Thoracic aorta (tissue), 2 donors: Measurements from ENCODE around the gene TTC39A. TPM values are rescaled to one million over a fixed set of nuclear protein-coding genes. Genes with fewer than 3 reads are reported as not detected.
A peak's percentile ranks its signal among the peaks of the same experiment; 100 is the strongest.

Source experiments
- ATAC-seq: fragments of 150-250 bp; one replicate; pipeline ENCODE4 v1.8.0; 2017; ENCODE audit warnings: low read depth; ENCODE audit not compliant: insufficient number of reproducible peaks, low FRiP score
- DNase-seq: peaks from one replicate; pipeline ENCODE4 v3.0.0-alpha.2; 2020; ENCODE audit warnings: low spot score
- H3K27ac ChIP-seq, 2 donors: fragments of 200-600 bp; sonication (generic); 1 replicate in 1 of 2; 2 replicates in 1 of 2; pipeline ENCODE4 v1.5.1; 2016; ENCODE audit warnings: mild to moderate bottlenecking in 2 of 2, moderate library complexity in 2 of 2
- H3K27me3 ChIP-seq: fragments of 200-600 bp; sonication (generic); replicated peaks from 2 replicates; pipeline ENCODE4 v1.6.0; 2016; ENCODE audit warnings: mild to moderate bottlenecking; ENCODE audit not compliant: insufficient read depth
- H3K36me3 ChIP-seq: fragments of 200-600 bp; sonication (generic); one replicate; pipeline ENCODE4 v1.5.1; 2016
- H3K4me1 ChIP-seq, 2 donors: fragments of 200-600 bp; sonication (generic); 1 replicate in 1 of 2; 2 replicates in 1 of 2; pipeline versions ENCODE4 v1.5.1 to v1.6.0; 2016; ENCODE audit warnings: low read depth in 2 of 2, mild to moderate bottlenecking in 1 of 2; ENCODE audit not compliant: control insufficient read depth in 1 of 2
- H3K4me3 ChIP-seq: fragments of 200-600 bp; sonication (generic); 2 replicates; pipeline ENCODE4 v1.5.1; 2016; ENCODE audit warnings: mild to moderate bottlenecking
- H3K9me3 ChIP-seq: fragments of 200-600 bp; sonication (generic); 2 replicates; pipeline ENCODE4 v1.5.1; 2016
- total RNA-seq, 2 donors: library from RNA; depleted of rRNA; stranded (reverse); fragments of >200 nt; gene quantifications; one replicate each; pipeline versions ENCODE4 v1.1.0 to v1.2.3, GENCODE V29; 2016
- TF ChIP-seq, protein P1 (sequence below): fragments of 200-600 bp; sonication (generic); IDR thresholded peaks from one replicate; pipeline ENCODE4 v1.5.1; 2019; ENCODE audit warnings: antibody characterized with exemption

The TTC39A gene
- total RNA-seq, 2 donors from 2014 or later: 1.2 to 4.0 TPM

DNA sequence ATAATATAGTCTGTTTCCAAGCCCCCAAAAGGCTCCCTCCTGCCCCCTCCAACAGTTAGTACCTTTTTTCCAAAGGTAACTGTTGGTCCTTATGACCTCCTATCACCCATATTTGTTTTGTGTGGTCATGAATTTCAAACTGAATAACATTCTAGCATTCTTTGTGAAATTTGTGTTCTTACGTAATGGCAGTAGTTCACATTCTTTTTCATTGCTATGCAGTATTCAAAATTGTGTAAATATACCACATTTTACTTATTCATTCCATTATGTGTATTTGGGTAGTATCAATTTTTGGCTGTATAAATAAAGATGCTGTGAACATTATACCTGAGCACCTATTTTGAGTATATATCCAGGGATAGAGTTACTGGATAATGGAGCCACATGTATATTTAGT is 80.9 kb downstream of the TTC39A start:
- H3K4me3 ChIP-seq: no peak overlapping the region
- TF ChIP-seq, protein P1, sequence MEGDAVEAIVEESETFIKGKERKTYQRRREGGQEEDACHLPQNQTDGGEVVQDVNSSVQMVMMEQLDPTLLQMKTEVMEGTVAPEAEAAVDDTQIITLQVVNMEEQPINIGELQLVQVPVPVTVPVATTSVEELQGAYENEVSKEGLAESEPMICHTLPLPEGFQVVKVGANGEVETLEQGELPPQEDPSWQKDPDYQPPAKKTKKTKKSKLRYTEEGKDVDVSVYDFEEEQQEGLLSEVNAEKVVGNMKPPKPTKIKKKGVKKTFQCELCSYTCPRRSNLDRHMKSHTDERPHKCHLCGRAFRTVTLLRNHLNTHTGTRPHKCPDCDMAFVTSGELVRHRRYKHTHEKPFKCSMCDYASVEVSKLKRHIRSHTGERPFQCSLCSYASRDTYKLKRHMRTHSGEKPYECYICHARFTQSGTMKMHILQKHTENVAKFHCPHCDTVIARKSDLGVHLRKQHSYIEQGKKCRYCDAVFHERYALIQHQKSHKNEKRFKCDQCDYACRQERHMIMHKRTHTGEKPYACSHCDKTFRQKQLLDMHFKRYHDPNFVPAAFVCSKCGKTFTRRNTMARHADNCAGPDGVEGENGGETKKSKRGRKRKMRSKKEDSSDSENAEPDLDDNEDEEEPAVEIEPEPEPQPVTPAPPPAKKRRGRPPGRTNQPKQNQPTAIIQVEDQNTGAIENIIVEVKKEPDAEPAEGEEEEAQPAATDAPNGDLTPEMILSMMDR: no peak
- ATAC-seq (no peak), DNase-seq (no peak)
- H3K9me3 ChIP-seq: no peaks in the 10 kb centered on the region
- H3K36me3 ChIP-seq: no peaks in the 10 kb centered on the region
- H3K27ac ChIP-seq: no peak overlapping the region
- H3K27me3 ChIP-seq: no peaks in the 10 kb centered on the region
- H3K4me1 ChIP-seq: peaks cover 23 to 47% of the 10 kb centered on the region in 2 donors

DNA sequence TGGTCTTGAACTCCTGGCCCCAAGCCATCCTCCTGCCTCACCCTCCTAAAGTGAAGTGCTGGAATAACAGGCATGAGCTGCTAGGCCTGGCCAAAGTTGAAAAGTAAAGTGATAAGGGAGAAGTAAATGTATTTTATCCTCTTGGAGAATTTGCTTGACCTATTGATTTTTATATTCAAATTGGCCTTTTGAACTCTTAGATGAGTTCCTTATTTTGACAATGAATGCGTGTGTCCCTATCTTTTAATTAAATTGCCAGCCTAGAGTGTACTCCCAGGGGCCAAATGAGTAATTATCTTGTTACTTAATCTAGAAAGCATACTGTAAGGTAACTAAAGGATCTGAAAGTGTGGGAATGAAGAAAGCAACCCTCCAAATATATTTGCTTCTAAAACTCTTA is 82.9 kb downstream of the TTC39A start:
- H3K9me3 ChIP-seq: no peaks in the 10 kb centered on the region
- H3K36me3 ChIP-seq: no peaks in the 10 kb centered on the region
- H3K27me3 ChIP-seq: no peaks in the 10 kb centered on the region
- H3K4me1 ChIP-seq: peaks cover 16 to 45% of the 10 kb centered on the region in 2 donors
- TF ChIP-seq, protein P1: no peak
- no peak overlapping the region for H3K27ac ChIP-seq
- ATAC-seq: no peak
- H3K4me3 ChIP-seq: no peak overlapping the region
- no peak for DNase-seq

DNA sequence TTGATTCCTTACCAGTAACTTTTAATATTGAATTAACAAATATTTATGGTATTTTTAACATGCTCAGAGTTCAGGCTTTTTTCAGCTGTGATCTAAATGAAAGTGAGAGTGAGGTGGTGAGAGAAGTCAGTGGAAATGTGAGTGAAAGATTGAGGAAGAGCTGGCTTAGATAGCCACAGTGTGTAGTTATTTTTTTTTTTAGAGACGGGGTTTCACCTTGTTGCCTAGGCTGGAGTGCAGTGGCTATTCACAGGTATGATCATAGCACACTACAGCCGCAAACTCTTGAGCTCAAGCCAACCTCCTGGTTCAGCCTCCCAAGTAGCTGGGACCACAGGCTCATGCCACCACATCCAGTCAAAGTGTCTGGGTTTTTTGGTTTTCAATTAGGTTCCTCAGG is 83.3 kb downstream of the TTC39A start:
- Histone ChIP-seq H3K36me3 (no peaks in the 10 kb centered on the region), H3K27ac (no peak overlapping the region), H3K9me3 (no peaks in the 10 kb centered on the region), H3K4me3 (no peak overlapping the region), H3K4me1 (peaks cover 16 to 48% of the 10 kb centered on the region in 2 donors), H3K27me3 (no peaks in the 10 kb centered on the region)
- TF ChIP-seq, protein P1: no peak
- DNase-seq (no peak), ATAC-seq (no peak)

DNA sequence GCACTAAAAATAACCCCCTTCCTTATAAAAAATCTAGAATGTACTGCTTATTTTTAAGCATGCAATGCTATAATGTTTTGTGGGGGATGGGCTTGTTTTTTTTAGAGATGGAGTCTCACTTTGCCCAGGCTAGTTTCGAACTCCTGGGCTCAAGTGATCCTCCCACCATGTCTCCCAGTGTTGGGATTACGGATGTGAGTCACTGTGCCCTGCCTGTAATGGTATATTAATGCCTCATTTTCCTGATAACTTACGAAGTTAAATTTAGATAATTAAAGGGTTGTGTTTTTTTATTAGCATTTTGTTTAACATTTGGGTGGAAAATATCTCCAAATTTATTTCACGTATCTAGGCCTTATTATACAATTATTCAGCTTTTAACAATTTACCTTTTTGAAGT is 87.8 kb downstream of the TTC39A start:
- Histone ChIP-seq H3K9me3 (no peaks in the 10 kb centered on the region), H3K27me3 (no peaks in the 10 kb centered on the region), H3K4me1 (peaks cover 31 to 59% of the 10 kb centered on the region in 2 donors), H3K4me3 (no peak overlapping the region), H3K36me3 (no peaks in the 10 kb centered on the region), H3K27ac (no peak overlapping the region)
- no peak for ATAC-seq
- TF ChIP-seq, protein P1: no peak
- DNase-seq: no peak

DNA sequence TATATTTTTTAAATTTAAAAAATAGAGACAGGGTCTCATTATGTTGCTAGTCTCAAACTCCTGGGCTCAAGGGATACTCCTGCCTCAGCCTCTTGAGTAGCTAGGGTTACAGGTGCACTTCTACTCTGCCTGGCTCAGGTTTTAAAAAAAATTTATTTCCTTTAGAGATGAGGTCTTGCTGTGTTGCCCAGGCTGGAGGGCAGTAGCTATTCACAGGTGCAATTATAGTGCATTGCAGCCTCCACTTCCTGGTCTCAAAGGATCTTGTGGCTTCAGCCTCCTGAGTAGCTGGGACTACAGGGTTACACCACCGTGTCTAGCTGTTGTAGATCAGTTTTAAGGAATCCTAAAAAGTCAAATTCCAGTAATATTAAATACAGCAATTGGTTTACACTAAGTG is 89.2 kb downstream of the TTC39A start:
- TF ChIP-seq, protein P1: no peak
- Histone ChIP-seq H3K9me3 (no peaks in the 10 kb centered on the region), H3K4me3 (no peak overlapping the region), H3K4me1 (peaks cover 20 to 53% of the 10 kb centered on the region in 2 donors), H3K27ac (peak overlapping the region in 1 of 2 donors; percentile 3), H3K36me3 (no peaks in the 10 kb centered on the region), H3K27me3 (no peaks in the 10 kb centered on the region)
- no peak for DNase-seq
- no peak for ATAC-seq
